UCSD-AML1 (cell line): Measurements from ENCODE around the gene PERM1.
"Not testable (repeated sequence)": the region's sequence is repeated elsewhere in the genome, so short reads cannot be mapped to it uniquely, and the experiment has no call there.

Experiments
- DNase-seq: peaks from one replicate; lab custom pipeline; 2025; ENCODE audit not compliant: unreplicated experiment; lab: John Stamatoyannopoulos, UW

The PERM1 gene

GRCh38 chr1:979744-980072 lies 2.2 kb downstream of the PERM1 start:
- DNase-seq = no peak

- no peak for DNase-seq
Measured at GRCh38 chr1:978835-979743, 2.8 kb downstream of the PERM1 start.

GRCh38 chr1:978069-978834 lies 3.6 kb downstream of the PERM1 start:
- no peak for DNase-seq

- not testable (repeated sequence) for DNase-seq
Measured at GRCh38 chr1:976791-977190, 5.1 kb downstream of the PERM1 start.

GRCh38 chr1:975896-976683 lies 5.8 kb downstream of the PERM1 start:
- DNase-seq = peak; percentile 64

- no peak for DNase-seq
Measured at GRCh38 chr1:975365-975764, 6.5 kb downstream of the PERM1 start.

GRCh38 chr1:974687-975328 lies 7.1 kb downstream of the PERM1 start:
- DNase-seq = no peak

- no peak for DNase-seq
Measured at GRCh38 chr1:974293-974640, 7.6 kb downstream of the PERM1 start.

- DNase-seq = no peak
Measured at GRCh38 chr1:973459-974292, 8.2 kb downstream of the PERM1 start.

- DNase-seq = no peak
Measured at GRCh38 chr1:972726-973458, 9.0 kb downstream of the PERM1 start.

GRCh38 chr1:971751-972506 lies 10.0 kb downstream of the PERM1 start:
- DNase-seq = no peak

- no peak for DNase-seq
Measured at GRCh38 chr1:970973-971730, 10.7 kb downstream of the PERM1 start.

GRCh38 chr1:970242-970972 lies 11.5 kb downstream of the PERM1 start:
- DNase-seq = no peak

- DNase-seq = no peak
Measured at GRCh38 chr1:969260-969855, 12.5 kb downstream of the PERM1 start.

- DNase-seq = no peak
Measured at GRCh38 chr1:967466-968343, 14.2 kb downstream of the PERM1 start.

- peak; percentile 70 for DNase-seq
Measured at GRCh38 chr1:966704-967300, 15.1 kb downstream of the PERM1 start.
